ENCODE results near the gene AQR.
"Not testable (repeated sequence)": the region's sequence is repeated elsewhere in the genome, so short reads cannot be mapped to it uniquely, and the experiment has no call there.

The AQR gene

GRCh38 chr15:34953851-34954250 lies 15.7 kb downstream of the AQR start:
- Histone ChIP-seq H3K9me3 (ENCODE audit: control insufficient read depth, insufficient read depth, low read depth, low read length) (no peaks in the 10 kb centered on the region), H3K27me3 (ENCODE audit: control insufficient read depth, insufficient read depth, low read length) (no peaks in the 10 kb centered on the region), H3K27ac (ENCODE audit: low read depth, low read length) (no peak overlapping the region), H3K4me3 (ENCODE audit: low read depth, low read length) (no peak overlapping the region), H3K9ac (ENCODE audit: low read length) (no peak overlapping the region), H3K4me1 (ENCODE audit: control insufficient read depth, insufficient read depth, low read length) (no peaks in the 10 kb centered on the region), H3K36me3 (ENCODE audit: control insufficient read depth, insufficient read depth, low read length) (peaks cover 50% of the 10 kb centered on the region)

- no peaks in the 10 kb centered on the region for H3K4me1 ChIP-seq (ENCODE audit: control insufficient read depth, insufficient read depth, low read length)
- H3K4me3 ChIP-seq (ENCODE audit: low read depth, low read length), result no peak overlapping the region
- no peaks in the 10 kb centered on the region for H3K9me3 ChIP-seq (ENCODE audit: control insufficient read depth, insufficient read depth, low read depth, low read length)
- H3K27me3 ChIP-seq (ENCODE audit: control insufficient read depth, insufficient read depth, low read length), result no peaks in the 10 kb centered on the region
- H3K27ac ChIP-seq (ENCODE audit: low read depth, low read length), result no peak overlapping the region
- peaks cover 53% of the 10 kb centered on the region for H3K36me3 ChIP-seq (ENCODE audit: control insufficient read depth, insufficient read depth, low read length)
- no peak overlapping the region for H3K9ac ChIP-seq (ENCODE audit: low read length)
These were observed 17.1 kb downstream of the AQR start for GRCh38 chr15:34952481-34952880.

GRCh38 chr15:34951993-34952392 lies 17.5 kb downstream of the AQR start:
- H3K27ac ChIP-seq (ENCODE audit: low read depth, low read length), result no peak overlapping the region
- no peaks in the 10 kb centered on the region for H3K9me3 ChIP-seq (ENCODE audit: control insufficient read depth, insufficient read depth, low read depth, low read length)
- no peak overlapping the region for H3K4me3 ChIP-seq (ENCODE audit: low read depth, low read length)
- no peaks in the 10 kb centered on the region for H3K27me3 ChIP-seq (ENCODE audit: control insufficient read depth, insufficient read depth, low read length)
- H3K4me1 ChIP-seq (ENCODE audit: control insufficient read depth, insufficient read depth, low read length), result no peaks in the 10 kb centered on the region
- peaks cover 53% of the 10 kb centered on the region for H3K36me3 ChIP-seq (ENCODE audit: control insufficient read depth, insufficient read depth, low read length)
- H3K9ac ChIP-seq (ENCODE audit: low read length), result no peak overlapping the region

DNA sequence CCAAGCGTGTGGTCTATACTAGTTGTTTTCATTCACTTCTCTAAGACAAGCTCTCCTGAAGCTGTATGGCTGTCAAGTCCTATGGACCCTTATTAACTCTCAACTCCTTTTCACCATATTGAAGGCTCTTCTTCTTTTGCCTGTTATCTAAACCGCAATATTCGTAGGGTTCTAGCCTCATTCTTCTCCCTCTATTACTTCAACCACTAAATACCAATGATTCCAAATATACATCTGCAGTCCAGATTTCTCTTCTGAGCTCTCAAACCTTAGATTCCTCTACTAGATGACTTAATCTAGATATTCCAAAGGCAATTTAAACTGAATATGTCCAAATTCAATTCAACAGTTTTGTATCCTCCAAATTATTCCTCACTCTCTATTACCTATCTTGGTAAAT lies 24.6 kb downstream of the AQR start:
- H3K36me3 ChIP-seq (ENCODE audit: control insufficient read depth, insufficient read depth, low read length), result peaks cover 64% of the 10 kb centered on the region

GRCh38 chr15:34943711-34944110 lies 25.8 kb downstream of the AQR start:
- Histone ChIP-seq H3K4me1 (ENCODE audit: control insufficient read depth, insufficient read depth, low read length) (no peaks in the 10 kb centered on the region), H3K36me3 (ENCODE audit: control insufficient read depth, insufficient read depth, low read length) (peaks cover 77% of the 10 kb centered on the region), H3K27me3 (ENCODE audit: control insufficient read depth, insufficient read depth, low read length) (no peaks in the 10 kb centered on the region), H3K9me3 (ENCODE audit: control insufficient read depth, insufficient read depth, low read depth, low read length) (no peaks in the 10 kb centered on the region), H3K4me3 (ENCODE audit: low read depth, low read length) (no peak overlapping the region), H3K27ac (ENCODE audit: low read depth, low read length) (no peak overlapping the region), H3K9ac (ENCODE audit: low read length) (no peak overlapping the region)

More for the DNA sequence above, 24.6 kb downstream of the AQR start:
- no peaks in the 10 kb centered on the region for H3K27me3 ChIP-seq (ENCODE audit: control insufficient read depth, insufficient read depth, low read length)
- H3K9me3 ChIP-seq (ENCODE audit: control insufficient read depth, insufficient read depth, low read depth, low read length), result no peaks in the 10 kb centered on the region
- no peaks in the 10 kb centered on the region for H3K4me1 ChIP-seq (ENCODE audit: control insufficient read depth, insufficient read depth, low read length)
- no peak overlapping the region for H3K9ac ChIP-seq (ENCODE audit: low read length)
- H3K27ac ChIP-seq (ENCODE audit: low read depth, low read length), result no peak overlapping the region
- H3K4me3 ChIP-seq (ENCODE audit: low read depth, low read length), result no peak overlapping the region

- H3K9me3 ChIP-seq (ENCODE audit: control insufficient read depth, insufficient read depth, low read depth, low read length); H3K9ac ChIP-seq (ENCODE audit: low read length); H3K27ac ChIP-seq (ENCODE audit: low read depth, low read length); H3K4me1 ChIP-seq (ENCODE audit: control insufficient read depth, insufficient read depth, low read length); H3K27me3 ChIP-seq (ENCODE audit: control insufficient read depth, insufficient read depth, low read length); H3K4me3 ChIP-seq (ENCODE audit: low read depth, low read length): not testable (repeated sequence)
- peaks cover 81% of the 10 kb centered on the region for H3K36me3 ChIP-seq (ENCODE audit: control insufficient read depth, insufficient read depth, low read length)
These were observed 26.3 kb downstream of the AQR start for GRCh38 chr15:34943264-34943663.

DNA sequence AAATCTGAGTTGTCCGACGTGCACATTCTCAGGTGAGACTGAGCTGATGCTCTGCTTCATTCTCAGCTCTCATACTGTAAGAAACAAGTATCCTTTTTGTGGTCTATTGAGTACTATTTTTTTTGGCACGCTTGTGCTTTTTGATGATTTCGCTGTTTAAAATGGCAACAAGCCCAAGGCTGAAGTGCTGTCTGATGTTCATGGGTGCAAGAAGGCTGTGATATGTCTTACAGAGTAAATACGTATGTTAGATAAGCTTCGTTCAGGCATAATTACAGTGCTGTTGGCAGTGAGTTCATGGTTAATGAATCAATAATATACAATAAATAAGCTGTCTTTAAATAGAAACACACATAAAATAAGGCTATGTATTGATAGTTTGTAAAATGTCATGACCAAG lies 27.2 kb downstream of the AQR start:
- H3K27ac ChIP-seq (ENCODE audit: low read depth, low read length), result no peak overlapping the region
- H3K9me3 ChIP-seq (ENCODE audit: control insufficient read depth, insufficient read depth, low read depth, low read length), result no peaks in the 10 kb centered on the region
- H3K27me3 ChIP-seq (ENCODE audit: control insufficient read depth, insufficient read depth, low read length), result no peaks in the 10 kb centered on the region
- H3K4me3 ChIP-seq (ENCODE audit: low read depth, low read length), result no peak overlapping the region
- no peak overlapping the region for H3K9ac ChIP-seq (ENCODE audit: low read length)
- no peaks in the 10 kb centered on the region for H3K4me1 ChIP-seq (ENCODE audit: control insufficient read depth, insufficient read depth, low read length)
- H3K36me3 ChIP-seq (ENCODE audit: control insufficient read depth, insufficient read depth, low read length), result peaks cover 79% of the 10 kb centered on the region

GRCh38 chr15:34941831-34942230 lies 27.7 kb downstream of the AQR start:
- Histone ChIP-seq H3K27me3 (ENCODE audit: control insufficient read depth, insufficient read depth, low read length) (no peaks in the 10 kb centered on the region), H3K36me3 (ENCODE audit: control insufficient read depth, insufficient read depth, low read length) (peaks cover 83% of the 10 kb centered on the region), H3K9ac (ENCODE audit: low read length) (no peak overlapping the region)

DNA sequence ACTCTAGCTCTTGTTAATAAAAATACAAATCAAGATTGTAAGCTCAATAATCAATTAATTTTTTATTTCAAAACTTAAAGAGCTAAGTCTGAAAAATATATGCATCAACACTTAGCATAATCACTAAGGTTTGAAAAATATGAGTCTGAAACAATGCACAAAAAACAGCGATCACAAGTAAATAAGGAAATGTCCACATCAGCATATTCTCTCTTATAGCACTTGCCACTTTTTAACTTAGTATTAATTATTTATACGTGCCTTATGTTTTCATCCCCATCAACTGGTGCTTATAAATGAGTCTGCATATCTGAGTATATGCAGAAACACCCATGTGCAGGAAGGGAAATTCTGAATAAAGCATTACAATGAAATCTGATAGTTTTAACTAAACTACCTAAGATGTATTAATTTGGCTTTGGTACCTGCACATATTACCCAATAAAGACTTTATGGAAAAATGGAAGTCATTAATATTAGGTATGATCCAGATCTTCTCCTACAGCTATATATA lies 28.3 kb downstream of the AQR start:
- no peaks in the 10 kb centered on the region for H3K27me3 ChIP-seq (ENCODE audit: control insufficient read depth, insufficient read depth, low read length)
- H3K4me1 ChIP-seq (ENCODE audit: control insufficient read depth, insufficient read depth, low read length), result no peaks in the 10 kb centered on the region
- no peaks in the 10 kb centered on the region for H3K9me3 ChIP-seq (ENCODE audit: control insufficient read depth, insufficient read depth, low read depth, low read length)
- H3K27ac ChIP-seq (ENCODE audit: low read depth, low read length), result no peak overlapping the region
- H3K36me3 ChIP-seq (ENCODE audit: control insufficient read depth, insufficient read depth, low read length), result peaks cover 86% of the 10 kb centered on the region
- no peak overlapping the region for H3K9ac ChIP-seq (ENCODE audit: low read length)
- no peak overlapping the region for H3K4me3 ChIP-seq (ENCODE audit: low read depth, low read length)

More at GRCh38 chr15:34941831-34942230, 27.7 kb downstream of the AQR start:
- Histone ChIP-seq H3K27ac (ENCODE audit: low read depth, low read length) (no peak overlapping the region), H3K4me1 (ENCODE audit: control insufficient read depth, insufficient read depth, low read length) (no peaks in the 10 kb centered on the region), H3K4me3 (ENCODE audit: low read depth, low read length) (no peak overlapping the region), H3K9me3 (ENCODE audit: control insufficient read depth, insufficient read depth, low read depth, low read length) (no peaks in the 10 kb centered on the region)

DNA sequence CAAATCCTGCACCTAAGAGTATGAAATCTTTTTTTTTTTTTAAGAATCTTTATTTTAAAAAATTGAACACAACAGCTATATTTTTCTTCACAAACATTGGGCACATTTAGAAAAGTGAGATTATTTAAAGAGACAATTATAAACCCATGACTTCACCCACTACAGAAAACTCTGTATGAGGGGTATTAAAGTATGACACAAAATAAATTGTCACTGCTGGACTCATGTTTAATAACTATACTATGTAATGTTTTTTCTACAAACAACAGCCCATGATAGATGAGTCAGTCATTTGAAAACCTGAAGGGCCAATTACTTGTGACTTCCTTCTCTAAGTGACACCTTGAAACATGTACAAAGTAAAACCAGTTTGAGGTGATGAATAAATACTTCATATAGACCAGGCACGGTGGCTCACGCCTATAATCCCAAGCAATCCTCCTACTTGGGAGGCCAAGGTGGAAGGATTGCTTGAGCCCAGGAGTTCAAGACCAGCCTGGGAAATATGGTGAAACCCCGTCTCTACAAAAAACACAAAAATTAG lies 36.0 kb downstream of the AQR start:
- no peak overlapping the region for H3K4me3 ChIP-seq (ENCODE audit: low read depth, low read length)
- no peaks in the 10 kb centered on the region for H3K27me3 ChIP-seq (ENCODE audit: control insufficient read depth, insufficient read depth, low read length)
- H3K9ac ChIP-seq (ENCODE audit: low read length), result no peak overlapping the region
- peaks cover 82% of the 10 kb centered on the region for H3K36me3 ChIP-seq (ENCODE audit: control insufficient read depth, insufficient read depth, low read length)
- no peak overlapping the region for H3K27ac ChIP-seq (ENCODE audit: low read depth, low read length)
- no peaks in the 10 kb centered on the region for H3K4me1 ChIP-seq (ENCODE audit: control insufficient read depth, insufficient read depth, low read length)
- no peaks in the 10 kb centered on the region for H3K9me3 ChIP-seq (ENCODE audit: control insufficient read depth, insufficient read depth, low read depth, low read length)

DNA sequence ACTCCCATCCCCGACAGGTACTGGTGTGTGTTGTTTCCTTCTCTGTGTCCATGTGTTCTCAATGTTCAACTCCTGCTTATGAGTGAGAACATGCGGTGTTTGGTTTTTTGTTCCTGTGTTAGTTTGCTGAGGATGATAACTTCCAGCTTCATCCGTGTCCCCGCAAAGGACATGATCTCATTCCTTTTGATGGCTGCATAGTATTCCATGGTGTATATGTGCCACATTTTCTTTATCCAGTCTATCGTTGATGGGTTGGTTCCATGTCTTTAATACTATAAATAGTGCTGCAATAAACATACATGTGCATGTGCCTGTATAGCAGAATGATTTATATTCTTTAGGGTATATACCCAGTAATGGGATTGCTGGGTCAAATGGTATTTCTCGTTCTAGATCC lies 41.2 kb downstream of the AQR start:
- peaks cover 78% of the 10 kb centered on the region for H3K36me3 ChIP-seq (ENCODE audit: control insufficient read depth, insufficient read depth, low read length)
- not testable (repeated sequence) for H3K9me3 ChIP-seq (ENCODE audit: control insufficient read depth, insufficient read depth, low read depth, low read length); H3K27me3 ChIP-seq (ENCODE audit: control insufficient read depth, insufficient read depth, low read length); H3K4me3 ChIP-seq (ENCODE audit: low read depth, low read length); H3K4me1 ChIP-seq (ENCODE audit: control insufficient read depth, insufficient read depth, low read length); H3K27ac ChIP-seq (ENCODE audit: low read depth, low read length); H3K9ac ChIP-seq (ENCODE audit: low read length)

DNA sequence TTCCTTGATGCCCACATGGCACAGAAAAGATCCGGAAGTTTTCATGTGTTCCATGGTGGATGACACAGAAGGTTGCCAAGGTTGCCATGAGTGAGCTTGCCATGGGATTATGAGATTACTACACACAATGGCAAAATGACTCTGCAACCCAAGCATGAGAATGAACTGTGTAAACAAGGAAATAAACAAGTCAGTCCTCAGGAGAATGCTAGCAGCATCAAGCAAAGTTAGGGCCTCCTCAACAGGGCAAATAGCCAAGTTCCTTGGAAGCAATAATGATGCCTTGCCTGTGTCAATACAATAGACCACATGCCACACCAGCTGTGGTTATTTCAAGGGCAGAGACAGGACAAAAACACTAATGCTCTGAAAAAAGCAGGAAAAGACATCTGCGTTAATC lies 41.8 kb downstream of the AQR start:
- no peak overlapping the region for H3K4me3 ChIP-seq (ENCODE audit: low read depth, low read length)
- no peaks in the 10 kb centered on the region for H3K4me1 ChIP-seq (ENCODE audit: control insufficient read depth, insufficient read depth, low read length)
- no peak overlapping the region for H3K9ac ChIP-seq (ENCODE audit: low read length)
- peaks cover 73% of the 10 kb centered on the region for H3K36me3 ChIP-seq (ENCODE audit: control insufficient read depth, insufficient read depth, low read length)
- no peaks in the 10 kb centered on the region for H3K27me3 ChIP-seq (ENCODE audit: control insufficient read depth, insufficient read depth, low read length)
- no peaks in the 10 kb centered on the region for H3K9me3 ChIP-seq (ENCODE audit: control insufficient read depth, insufficient read depth, low read depth, low read length)
- H3K27ac ChIP-seq (ENCODE audit: low read depth, low read length), result no peak overlapping the region
